NCI-H1930 (cell line): ENCODE results near the gene NAA40.
"Not testable (repeated sequence)": the region's sequence is repeated elsewhere in the genome, so short reads cannot be mapped to it uniquely, and the experiment has no call there.

ENCODE experiments used
- DNase-seq, 2 experiments: peaks; one replicate each; lab custom pipeline; 2025; lab: John Stamatoyannopoulos, UW

NAA40 gene

GRCh38 chr11:63939397-63939891 is 642 bp downstream of the NAA40 start:
- DNase-seq: no peak

GRCh38 chr11:63940786-63941185 is 2.0 kb downstream of the NAA40 start:
- no peak for DNase-seq

GRCh38 chr11:63941901-63942300 is 3.1 kb downstream of the NAA40 start:
- DNase-seq: no peak

GRCh38 chr11:63942803-63943202 is 4.0 kb downstream of the NAA40 start:
- DNase-seq: no peak

- no peak for DNase-seq
These were observed 6.2 kb downstream of the NAA40 start for GRCh38 chr11:63944987-63945386.

- peak; percentile 42 to 47 for DNase-seq
These were observed 6.8 kb downstream of the NAA40 start for GRCh38 chr11:63945477-63946163.

GRCh38 chr11:63951779-63952536 is 13.2 kb downstream of the NAA40 start:
- no peak for DNase-seq

- DNase-seq: no peak
These were observed 13.8 kb downstream of the NAA40 start for GRCh38 chr11:63952570-63952969.

GRCh38 chr11:63958008-63958407 is 19.2 kb downstream of the NAA40 start:
- no peak for DNase-seq

GRCh38 chr11:63961608-63962412 is 23.0 kb downstream of the NAA40 start:
- no peak for DNase-seq

- DNase-seq: not testable (repeated sequence)
These were observed 25.1 kb downstream of the NAA40 start for GRCh38 chr11:63963895-63964294.

GRCh38 chr11:63966444-63966843 is 27.6 kb downstream of the NAA40 start:
- no peak for DNase-seq

- DNase-seq: no peak
These were observed 30.7 kb downstream of the NAA40 start for GRCh38 chr11:63969461-63969860.

GRCh38 chr11:63970902-63971301 is 32.1 kb downstream of the NAA40 start:
- no peak for DNase-seq

GRCh38 chr11:63973912-63974258 is 35.1 kb downstream of the NAA40 start:
- DNase-seq: not testable (repeated sequence)

GRCh38 chr11:63974259-63975143 is 35.7 kb downstream of the NAA40 start, which contains the start of gene COX8A:
COX8A (plus strand) TSS chr11:63974620; CDS start chr11:63974681, 61 bp downstream.
- peak; percentile 99 for DNase-seq

- DNase-seq: no peak
These were observed 39.9 kb downstream of the NAA40 start for GRCh38 chr11:63978551-63979239.

- DNase-seq: no peak
These were observed 40.6 kb downstream of the NAA40 start for GRCh38 chr11:63979426-63979825.

- DNase-seq: peak in 1 of 2 experiments; percentile 40
These were observed 47.0 kb downstream of the NAA40 start for GRCh38 chr11:63985812-63986155.

GRCh38 chr11:63986156-63986931 is 47.5 kb downstream of the NAA40 start, which contains the start of gene OTUB1:
OTUB1 (plus strand) TSS chr11:63986438; CDS start chr11:63986457, 19 bp downstream.
- DNase-seq: peak; percentile 91 to 93
